B cell (primary cell): Measurements from ENCODE around the gene DCUN1D4.

Source experiments
- EZH2 ChIP-seq: IDR thresholded peaks from 2 replicates; pipeline ENCODE4 v1.6.1; 2012; ENCODE audit warnings: borderline replicate concordance, low read depth, mild to moderate bottlenecking, moderate library complexity, low read length; ENCODE audit not compliant: insufficient read depth, poor library complexity, severe bottlenecking
- TF ChIP-seq, protein P1 (sequence below): fragments of 200-600 bp; IDR thresholded peaks from one replicate; pipeline ENCODE4 v1.8.0; 2022; ENCODE audit warnings: antibody characterized with exemption, mild to moderate bottlenecking

DNA sequence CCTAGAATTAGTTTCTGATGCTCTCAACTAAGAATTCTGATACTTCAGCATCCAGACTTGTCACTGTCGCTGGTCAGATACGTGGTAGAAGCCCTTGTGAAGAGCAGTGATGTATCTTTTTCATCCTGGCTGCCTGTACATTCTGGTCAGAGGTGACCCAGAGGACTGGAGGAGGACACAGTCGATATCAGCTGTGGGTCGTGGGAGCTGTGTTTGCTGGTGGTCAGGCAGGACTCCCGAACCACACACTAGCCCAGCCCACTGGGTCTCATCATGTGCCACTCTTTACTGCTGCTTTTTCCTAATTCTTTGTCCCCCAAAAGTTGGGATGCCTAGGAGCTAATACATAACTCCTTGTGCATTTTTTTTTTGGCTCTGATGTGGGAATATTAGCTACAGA is 6.5 kb downstream of the DCUN1D4 start:
- TF ChIP-seq, protein P1, sequence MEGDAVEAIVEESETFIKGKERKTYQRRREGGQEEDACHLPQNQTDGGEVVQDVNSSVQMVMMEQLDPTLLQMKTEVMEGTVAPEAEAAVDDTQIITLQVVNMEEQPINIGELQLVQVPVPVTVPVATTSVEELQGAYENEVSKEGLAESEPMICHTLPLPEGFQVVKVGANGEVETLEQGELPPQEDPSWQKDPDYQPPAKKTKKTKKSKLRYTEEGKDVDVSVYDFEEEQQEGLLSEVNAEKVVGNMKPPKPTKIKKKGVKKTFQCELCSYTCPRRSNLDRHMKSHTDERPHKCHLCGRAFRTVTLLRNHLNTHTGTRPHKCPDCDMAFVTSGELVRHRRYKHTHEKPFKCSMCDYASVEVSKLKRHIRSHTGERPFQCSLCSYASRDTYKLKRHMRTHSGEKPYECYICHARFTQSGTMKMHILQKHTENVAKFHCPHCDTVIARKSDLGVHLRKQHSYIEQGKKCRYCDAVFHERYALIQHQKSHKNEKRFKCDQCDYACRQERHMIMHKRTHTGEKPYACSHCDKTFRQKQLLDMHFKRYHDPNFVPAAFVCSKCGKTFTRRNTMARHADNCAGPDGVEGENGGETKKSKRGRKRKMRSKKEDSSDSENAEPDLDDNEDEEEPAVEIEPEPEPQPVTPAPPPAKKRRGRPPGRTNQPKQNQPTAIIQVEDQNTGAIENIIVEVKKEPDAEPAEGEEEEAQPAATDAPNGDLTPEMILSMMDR, result no peak
- no peak for TF ChIP-seq EZH2
